ELR (cell line): ENCODE measurements around the gene PBRM1.
A peak's percentile ranks its signal among the peaks of the same experiment; 100 is the strongest.

ENCODE experiments used
- DNase-seq: peaks from one replicate; pipeline ENCODE4 v3.0.0-alpha.2; 2015; ENCODE audit warnings: low read depth

The PBRM1 gene

DNA sequence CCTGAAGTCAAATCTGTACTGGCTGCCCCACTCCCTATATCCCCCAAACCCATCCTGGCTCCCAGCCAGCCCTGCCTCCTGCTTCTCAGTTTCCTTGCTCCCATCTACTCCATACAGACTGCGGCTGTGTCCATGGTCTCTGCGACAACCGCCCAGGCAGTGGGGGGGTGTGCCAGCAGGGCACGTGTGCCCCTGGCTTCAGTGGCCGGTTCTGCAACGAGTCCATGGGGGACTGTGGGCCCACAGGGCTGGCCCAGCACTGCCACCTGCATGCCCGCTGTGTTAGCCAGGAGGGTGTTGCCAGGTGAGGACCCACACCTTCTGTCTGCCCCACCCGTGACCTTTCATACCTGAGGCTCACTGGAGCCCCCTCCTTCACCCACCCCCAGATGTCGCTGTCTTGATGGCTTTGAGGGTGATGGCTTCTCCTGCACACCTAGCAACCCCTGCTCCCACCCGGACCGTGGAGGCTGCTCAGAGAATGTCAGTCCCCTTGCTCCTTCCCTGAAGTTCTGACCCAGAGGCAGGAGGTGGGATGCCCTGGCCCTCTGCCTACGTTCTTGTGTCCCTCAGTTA, 175.9 kb downstream of the PBRM1 start:
- no peak for DNase-seq

DNA sequence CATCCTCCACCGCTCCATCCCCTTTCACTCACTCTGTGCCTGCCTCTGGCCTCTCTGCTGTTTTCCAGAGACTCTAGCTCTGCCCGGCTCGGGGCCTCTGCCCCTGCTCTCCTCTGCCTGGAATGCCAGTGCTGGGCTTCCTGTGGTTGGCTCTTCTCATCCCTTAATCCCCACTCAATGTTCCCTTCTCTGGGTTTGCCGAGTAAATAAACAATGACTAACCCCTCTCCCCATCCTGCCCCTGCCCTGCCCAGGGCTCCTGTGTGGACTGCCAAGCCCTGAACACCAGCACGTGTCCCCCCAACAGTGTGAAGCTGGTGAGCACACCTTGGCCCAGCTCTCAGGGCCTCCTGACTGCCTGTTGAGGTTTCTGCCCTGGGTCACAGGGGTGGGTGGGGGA, 178.4 kb downstream of the PBRM1 start:
- DNase-seq, result peak; percentile 73

DNA sequence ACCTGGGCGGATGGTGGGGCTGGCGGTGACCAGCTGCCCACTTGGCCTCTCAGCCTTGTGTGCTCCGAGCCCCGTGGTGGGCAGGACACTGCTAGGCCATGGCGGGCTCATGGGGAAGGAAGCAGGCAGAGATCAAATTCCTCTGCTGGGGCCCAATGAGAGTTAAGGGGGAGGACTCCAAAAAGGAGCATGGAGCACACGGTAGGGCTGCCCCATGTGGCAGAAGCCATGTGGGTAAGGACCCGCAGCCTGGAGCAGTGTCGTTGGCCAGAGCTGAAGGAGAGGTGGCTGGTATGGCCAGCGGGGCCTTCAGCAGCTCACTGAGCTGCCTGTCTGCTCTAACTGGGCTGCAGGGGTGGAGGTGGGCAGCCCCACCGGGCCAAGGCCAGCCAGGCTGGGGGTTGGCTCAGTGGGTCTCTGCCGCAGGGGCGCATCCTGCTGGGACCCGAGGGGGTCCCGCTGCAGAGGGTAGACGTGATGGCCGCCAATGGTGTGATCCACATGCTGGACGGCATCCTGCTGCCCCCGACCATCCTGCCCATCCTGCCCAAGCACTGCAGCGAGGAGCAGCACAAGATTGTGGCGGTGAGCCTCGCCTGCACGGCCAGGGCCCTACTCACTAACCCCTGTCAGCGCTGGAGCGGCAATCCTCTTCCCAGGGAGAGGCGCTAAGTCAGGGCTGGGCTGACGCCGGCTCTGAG, 179.3 kb downstream of the PBRM1 start:
- DNase-seq, result no peak

DNA sequence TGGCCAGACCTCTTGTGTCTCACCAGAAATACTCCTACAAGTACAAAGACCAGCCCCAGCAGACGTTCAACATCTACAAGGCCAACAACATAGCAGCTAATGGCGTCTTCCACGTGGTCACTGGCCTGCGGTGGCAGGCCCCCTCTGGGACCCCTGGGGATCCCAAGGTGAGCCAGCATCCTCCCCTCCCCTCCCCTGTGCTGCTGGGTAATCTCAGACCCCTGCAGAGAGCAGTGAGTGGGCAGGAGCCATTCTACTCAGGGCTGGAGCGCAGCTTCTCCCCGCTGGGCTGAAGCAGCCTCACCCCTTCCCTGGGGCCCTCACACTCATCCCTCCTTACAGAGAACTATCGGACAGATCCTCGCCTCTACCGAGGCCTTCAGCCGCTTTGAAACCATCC, 180.7 kb downstream of the PBRM1 start:
- no peak for DNase-seq

DNA sequence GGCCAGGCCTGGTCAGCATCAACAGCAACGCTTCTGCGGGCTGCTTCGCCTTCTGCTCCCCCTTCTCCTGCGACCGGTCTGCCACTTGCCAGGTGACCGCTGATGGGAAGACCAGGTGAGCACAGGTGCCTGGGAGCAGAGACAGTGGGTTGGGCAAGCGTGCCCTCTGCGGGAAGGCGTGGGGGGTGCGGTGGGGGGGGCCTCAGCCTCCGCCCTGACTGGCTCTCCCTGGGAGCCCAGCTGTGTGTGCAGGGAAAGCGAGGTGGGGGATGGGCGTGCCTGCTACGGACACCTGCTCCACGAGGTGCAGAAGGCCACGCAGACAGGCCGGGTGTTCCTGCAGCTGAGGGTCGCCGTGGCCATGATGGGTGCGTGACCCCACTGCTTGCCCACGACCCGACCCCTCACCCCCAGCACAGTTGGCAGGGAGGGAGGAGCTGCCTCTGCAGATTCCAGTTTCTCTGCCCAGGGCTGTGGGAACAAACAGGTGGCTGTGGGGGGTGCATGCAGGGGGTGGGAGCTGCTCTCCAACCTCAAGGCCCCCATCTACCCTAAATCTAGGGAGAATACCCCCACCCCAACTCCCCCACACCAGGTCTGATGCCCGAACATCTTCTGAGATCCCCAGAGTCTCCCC, 181.8 kb downstream of the PBRM1 start:
- no peak for DNase-seq

DNA sequence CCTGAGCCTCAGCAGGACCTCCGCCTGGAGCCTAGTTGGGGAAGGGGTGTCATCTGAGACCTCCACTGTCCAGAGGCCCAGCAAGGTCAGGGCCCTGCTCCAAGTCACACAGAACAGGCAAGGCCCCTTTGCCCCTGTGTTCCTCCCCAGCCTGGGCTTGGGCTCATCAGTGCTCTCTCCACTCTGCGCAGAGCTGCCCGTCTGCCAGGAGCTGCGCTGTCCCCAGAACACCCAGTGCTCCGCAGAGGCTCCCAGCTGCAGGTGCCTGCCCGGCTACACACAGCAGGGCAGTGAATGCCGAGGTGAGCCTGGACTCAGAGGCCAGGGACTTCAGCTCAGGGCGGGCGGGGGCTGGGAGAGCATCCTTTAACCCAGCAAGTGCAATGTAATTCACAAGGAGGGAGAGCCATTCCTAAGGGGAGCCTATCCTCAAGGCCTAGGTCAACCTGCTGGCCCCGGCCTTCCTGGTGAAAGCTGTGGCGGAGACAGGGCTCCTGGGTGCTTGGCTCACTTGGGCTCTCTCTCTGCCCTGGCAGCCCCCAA, 182.8 kb downstream of the PBRM1 start:
- no peak for DNase-seq

DNA sequence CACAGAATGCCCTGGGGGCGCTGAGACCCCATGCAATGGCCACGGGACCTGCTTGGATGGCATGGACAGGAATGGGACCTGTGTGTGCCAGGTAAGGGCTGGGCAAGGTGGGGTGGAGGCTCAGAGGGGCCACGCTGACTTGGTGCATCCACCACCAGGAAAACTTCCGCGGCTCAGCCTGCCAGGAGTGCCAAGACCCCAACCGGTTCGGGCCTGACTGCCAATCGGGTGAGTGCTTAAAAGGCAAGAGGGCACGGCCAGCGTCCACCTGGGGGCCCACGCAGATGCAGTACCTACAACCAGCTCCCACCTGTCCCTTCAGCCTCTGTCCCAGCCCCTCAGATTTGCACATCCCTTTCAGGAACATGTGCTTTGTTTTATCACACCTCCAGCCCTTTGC, 183.7 kb downstream of the PBRM1 start:
- DNase-seq, result no peak

DNA sequence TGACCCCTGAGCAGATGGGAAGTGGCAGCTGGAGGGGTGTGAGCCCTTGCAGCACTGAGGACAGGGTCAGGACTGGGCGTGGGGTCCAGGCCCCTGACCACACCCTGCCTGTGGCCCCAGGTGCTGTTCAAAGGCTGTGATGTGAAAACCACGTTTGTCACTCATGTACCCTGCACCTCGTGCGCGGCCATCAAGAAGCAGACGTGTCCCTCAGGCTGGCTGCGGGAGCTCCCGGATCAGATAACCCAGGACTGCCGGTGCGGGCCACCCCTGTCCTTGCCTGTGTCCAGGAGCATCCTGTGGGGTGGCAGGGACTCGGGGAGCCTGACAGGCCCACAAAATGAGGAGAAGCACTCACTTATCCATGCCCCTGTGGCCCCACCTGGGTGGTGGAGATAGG, 184.7 kb downstream of the PBRM1 start:
- no peak for DNase-seq

DNA sequence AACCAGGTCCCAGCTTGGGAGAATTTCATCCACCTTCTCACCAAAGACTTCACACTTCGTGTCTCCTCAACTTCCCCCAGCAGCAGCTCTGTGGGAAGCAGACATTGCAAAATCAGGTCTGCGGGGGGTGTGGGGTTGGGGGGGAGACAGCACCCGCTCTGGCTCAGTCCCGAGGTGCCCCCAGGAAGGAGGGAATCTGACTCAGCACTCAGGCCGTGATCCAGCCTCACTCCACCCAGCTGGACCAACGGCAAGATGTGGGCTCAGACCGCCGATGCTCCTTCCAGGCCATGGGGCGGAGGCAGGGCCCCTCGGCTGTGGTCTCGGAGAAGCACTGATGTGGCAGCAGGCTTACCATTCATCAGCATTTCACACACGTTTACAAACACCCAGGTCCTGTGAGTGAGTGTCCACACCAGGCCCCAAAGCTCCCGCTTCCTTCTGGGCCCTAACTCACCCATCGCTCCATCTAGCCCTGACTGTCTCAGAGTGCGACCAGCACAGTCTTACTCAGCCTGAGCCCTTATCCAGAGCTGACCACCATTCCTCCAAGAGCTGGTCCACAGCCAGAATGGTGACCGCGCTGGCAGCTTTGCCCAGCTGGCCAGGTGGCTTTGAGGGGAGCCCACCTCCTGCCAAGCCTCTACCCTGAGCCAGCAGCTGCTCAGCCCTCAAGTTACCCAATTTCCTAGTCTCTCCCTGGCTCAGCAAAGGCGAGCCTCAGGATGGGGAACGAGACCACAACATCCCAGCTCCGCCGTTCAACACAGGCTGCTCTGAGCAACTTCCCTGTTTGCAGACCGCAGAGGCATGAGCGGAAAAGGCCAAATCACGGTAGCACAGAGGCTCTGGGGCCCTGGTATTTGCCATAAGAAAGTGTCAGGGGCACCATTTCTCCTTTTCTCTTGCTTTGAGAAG, 187.3 kb downstream of the PBRM1 start:
- DNase-seq, result peak; percentile 54

DNA sequence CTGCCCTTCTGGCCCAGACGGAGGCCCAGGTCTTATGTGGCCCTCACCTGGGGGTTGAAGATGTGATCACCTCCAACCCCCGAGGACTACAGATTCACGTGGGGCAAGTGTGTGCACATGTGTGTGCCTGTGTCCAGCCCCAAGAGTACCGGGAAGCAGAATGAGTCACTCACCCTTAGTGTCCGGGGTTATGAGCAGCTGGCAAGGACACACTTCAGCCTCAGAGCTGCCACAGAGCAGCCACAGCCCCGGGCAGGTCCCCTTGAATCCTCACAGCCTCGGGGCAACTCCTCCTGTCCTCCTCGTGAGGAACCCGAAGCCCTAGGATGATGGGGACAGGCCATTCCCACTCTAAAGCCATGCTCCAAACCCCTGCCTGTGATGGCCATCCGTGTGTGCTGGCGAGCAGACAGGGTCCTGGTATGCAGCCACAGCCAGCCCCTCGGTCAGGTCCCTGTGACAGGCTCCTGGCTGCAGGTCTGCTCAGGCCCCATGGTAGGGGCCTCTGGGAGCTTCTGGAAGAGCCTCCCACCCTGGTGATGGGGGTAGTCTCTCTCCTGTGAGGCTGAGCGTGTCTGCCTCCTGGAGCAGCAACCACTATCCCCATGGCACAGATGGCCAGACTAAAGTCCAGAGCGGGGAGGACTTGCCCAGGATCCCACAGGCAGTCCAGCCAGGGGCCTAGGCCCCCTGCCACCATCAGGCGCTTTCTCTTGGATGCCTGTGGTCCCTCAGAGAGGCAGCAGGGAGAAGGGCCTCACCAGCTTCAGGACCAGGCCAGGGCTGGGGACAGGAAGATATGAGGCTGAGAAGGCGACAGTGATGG, 189.7 kb downstream of the PBRM1 start:
- DNase-seq, result peak; percentile 71
